Muscle layer of duodenum (tissue), 2 donors: ENCODE measurements around the gene CAND2.
"Not testable (repeated sequence)": the region's sequence is repeated elsewhere in the genome, so short reads cannot be mapped to it uniquely, and the experiment has no call there.

Source experiments
- H3K27ac ChIP-seq: one replicate; pipeline ENCODE4 v1.7.0; 2013; ENCODE audit warnings: mild to moderate bottlenecking, low read length
- H3K27me3 ChIP-seq: one replicate; pipeline ENCODE4 v1.7.0; 2013; ENCODE audit warnings: low read depth, mild to moderate bottlenecking, control low read depth, low read length
- H3K36me3 ChIP-seq, 2 donors: one replicate each; pipeline ENCODE4 v1.7.0; 2013; ENCODE audit warnings: low read length in 2 of 2, control low read depth in 1 of 2, mild to moderate bottlenecking in 1 of 2; ENCODE audit not compliant: insufficient read depth in 2 of 2, control insufficient read depth in 1 of 2
- H3K4me1 ChIP-seq, 2 donors: one replicate each; pipeline ENCODE4 v1.7.0; 2013; ENCODE audit warnings: low read length in 2 of 2, mild to moderate bottlenecking in 2 of 2, control low read depth in 1 of 2, moderate library complexity in 1 of 2; ENCODE audit not compliant: insufficient read depth in 2 of 2, control insufficient read depth in 1 of 2
- H3K4me3 ChIP-seq, 2 donors: one replicate each; pipeline ENCODE4 v1.7.0; 2013; ENCODE audit warnings: low read length in 2 of 2, low read depth in 1 of 2, mild to moderate bottlenecking in 1 of 2
- H3K9me3 ChIP-seq, 2 donors: one replicate each; pipeline ENCODE4 v1.7.0; 2013; ENCODE audit warnings: low read length in 2 of 2, control low read depth in 1 of 2, mild to moderate bottlenecking in 1 of 2; ENCODE audit not compliant: control insufficient read depth in 1 of 2
- donor health status: healthy.

Gene CAND2

GRCh38 chr3:12868039-12869034 lies 71.9 kb downstream of the CAND2 start:
- Histone ChIP-seq H3K27ac (no peak overlapping the region), H3K4me1 (peaks cover 0 to 13% of the 10 kb centered on the region in 2 donors), H3K27me3 (no peaks in the 10 kb centered on the region), H3K4me3 (peak overlapping the region in 1 of 2 donors; percentile 28), H3K36me3 (no peaks in the 10 kb centered on the region), H3K9me3 (peaks cover 0 to 6% of the 10 kb centered on the region in 2 donors)

- no peaks in the 10 kb centered on the region for H3K27me3 ChIP-seq
- peaks cover 0 to 6% of the 10 kb centered on the region in 2 donors for H3K9me3 ChIP-seq
- peaks cover 0 to 13% of the 10 kb centered on the region in 2 donors for H3K4me1 ChIP-seq
- peak overlapping the region in 1 of 2 donors; percentile 28 for H3K4me3 ChIP-seq
- no peaks in the 10 kb centered on the region for H3K36me3 ChIP-seq
- no peak overlapping the region for H3K27ac ChIP-seq
Measured at GRCh38 chr3:12869035-12869621, 72.6 kb downstream of the CAND2 start.

GRCh38 chr3:12870942-12871341 lies 74.5 kb downstream of the CAND2 start:
- Histone ChIP-seq H3K27me3 (no peaks in the 10 kb centered on the region), H3K27ac (no peak overlapping the region), H3K9me3 (no peaks in the 10 kb centered on the region), H3K4me1 (peaks cover 0 to 13% of the 10 kb centered on the region in 2 donors), H3K36me3 (no peaks in the 10 kb centered on the region), H3K4me3 (no peak overlapping the region)

GRCh38 chr3:12871404-12871983 lies 75.0 kb downstream of the CAND2 start:
- no peaks in the 10 kb centered on the region for H3K9me3 ChIP-seq
- H3K4me3 ChIP-seq: no peak overlapping the region
- H3K27me3 ChIP-seq: no peaks in the 10 kb centered on the region
- H3K27ac ChIP-seq: no peak overlapping the region
- peaks cover 0 to 18% of the 10 kb centered on the region in 2 donors for H3K4me1 ChIP-seq
- no peaks in the 10 kb centered on the region for H3K36me3 ChIP-seq

- H3K4me3 ChIP-seq: peak overlapping the region in 1 of 2 donors; percentile 53
- no peaks in the 10 kb centered on the region for H3K9me3 ChIP-seq
- H3K27me3 ChIP-seq: no peaks in the 10 kb centered on the region
- no peaks in the 10 kb centered on the region for H3K36me3 ChIP-seq
- H3K27ac ChIP-seq: no peak overlapping the region
- H3K4me1 ChIP-seq: peaks cover 0 to 8% of the 10 kb centered on the region in 2 donors
Measured at GRCh38 chr3:12875857-12876836, 79.7 kb downstream of the CAND2 start.

GRCh38 chr3:12877040-12877439 lies 80.6 kb downstream of the CAND2 start:
- Histone ChIP-seq H3K4me3 (no peak overlapping the region), H3K27me3 (no peaks in the 10 kb centered on the region)

GRCh38 chr3:12878141-12878574 lies 81.7 kb downstream of the CAND2 start:
- H3K36me3 ChIP-seq: no peaks in the 10 kb centered on the region
- no peaks in the 10 kb centered on the region for H3K27me3 ChIP-seq
- H3K27ac ChIP-seq: no peak overlapping the region
- no peaks in the 10 kb centered on the region for H3K9me3 ChIP-seq
- H3K4me3 ChIP-seq: no peak overlapping the region
- peaks cover 0 to 8% of the 10 kb centered on the region in 2 donors for H3K4me1 ChIP-seq

More at GRCh38 chr3:12877040-12877439, 80.6 kb downstream of the CAND2 start:
- Histone ChIP-seq H3K27ac (no peak overlapping the region), H3K4me1 (peaks cover 0 to 8% of the 10 kb centered on the region in 2 donors), H3K36me3 (no peaks in the 10 kb centered on the region), H3K9me3 (no peaks in the 10 kb centered on the region)

- H3K27ac ChIP-seq, H3K27me3 ChIP-seq, H3K9me3 ChIP-seq, H3K4me3 ChIP-seq, H3K36me3 ChIP-seq, H3K4me1 ChIP-seq: not testable (repeated sequence)
Measured at GRCh38 chr3:12878758-12879157, 82.3 kb downstream of the CAND2 start.

- no peak overlapping the region for H3K27ac ChIP-seq
- peaks cover 0 to 8% of the 10 kb centered on the region in 2 donors for H3K4me1 ChIP-seq
- H3K4me3 ChIP-seq: no peak overlapping the region
- no peaks in the 10 kb centered on the region for H3K9me3 ChIP-seq
- H3K36me3 ChIP-seq: no peaks in the 10 kb centered on the region
- H3K27me3 ChIP-seq: no peaks in the 10 kb centered on the region
Measured at GRCh38 chr3:12879191-12879815, 82.8 kb downstream of the CAND2 start.

- H3K4me3 ChIP-seq, H3K27me3 ChIP-seq, H3K9me3 ChIP-seq, H3K27ac ChIP-seq, H3K36me3 ChIP-seq, H3K4me1 ChIP-seq: not testable (repeated sequence)
Measured at GRCh38 chr3:12881858-12882257, 85.4 kb downstream of the CAND2 start.
